Stimulated activated CD8-positive, alpha-beta memory T cell treated with anti-CD3 and anti-CD28 coated beads, Interleukin-15, amount 100 ng/mL, for 48 hours (primary cell): ENCODE data around the gene MTM1.

ENCODE experiments used
- DNase-seq, 2 donors: peaks; one replicate each; pipeline ENCODE4 v3.0.0-alpha.2; 2020; ENCODE audit warnings: low read depth in 2 of 2

MTM1 gene

DNA sequence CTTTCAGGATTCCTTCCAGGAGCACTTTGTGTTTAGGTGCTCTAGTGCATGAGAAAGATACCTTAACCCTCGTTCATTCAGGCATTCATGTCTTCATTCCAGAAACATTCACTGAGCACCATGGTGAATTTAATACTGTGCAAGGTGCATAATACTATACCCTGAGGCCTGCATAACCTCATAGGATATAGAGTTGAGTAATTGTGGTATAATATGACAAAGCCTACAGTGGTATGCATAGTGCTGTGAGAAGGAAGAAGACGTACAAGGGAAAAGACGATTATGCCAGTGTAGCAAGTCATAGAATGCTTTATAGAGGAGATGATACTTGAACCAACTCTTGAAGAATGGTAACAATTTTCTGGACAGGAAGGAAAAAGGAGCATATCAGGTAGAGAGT lies 34.3 kb downstream of the MTM1 start:
- DNase-seq: no peak

DNA sequence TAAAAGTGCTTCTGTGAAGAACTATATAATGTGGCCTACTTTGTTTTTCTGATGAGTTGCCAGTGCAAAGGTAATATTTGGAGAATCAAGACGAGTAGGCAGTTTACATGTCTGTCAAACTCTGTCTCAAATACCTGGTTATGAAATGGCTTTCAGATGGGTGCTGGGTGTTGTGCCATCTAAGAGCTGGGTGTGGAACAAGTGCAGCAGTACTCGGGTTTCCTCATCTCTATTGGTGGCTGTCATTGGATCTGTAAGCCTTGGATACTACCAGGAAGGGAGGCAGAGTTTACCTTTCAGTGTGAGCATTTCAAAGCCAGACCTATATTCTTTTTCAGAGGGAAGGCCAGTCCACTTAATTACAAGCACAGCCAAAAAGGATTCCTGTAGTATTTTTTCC lies 37.2 kb downstream of the MTM1 start:
- DNase-seq: no peak

DNA sequence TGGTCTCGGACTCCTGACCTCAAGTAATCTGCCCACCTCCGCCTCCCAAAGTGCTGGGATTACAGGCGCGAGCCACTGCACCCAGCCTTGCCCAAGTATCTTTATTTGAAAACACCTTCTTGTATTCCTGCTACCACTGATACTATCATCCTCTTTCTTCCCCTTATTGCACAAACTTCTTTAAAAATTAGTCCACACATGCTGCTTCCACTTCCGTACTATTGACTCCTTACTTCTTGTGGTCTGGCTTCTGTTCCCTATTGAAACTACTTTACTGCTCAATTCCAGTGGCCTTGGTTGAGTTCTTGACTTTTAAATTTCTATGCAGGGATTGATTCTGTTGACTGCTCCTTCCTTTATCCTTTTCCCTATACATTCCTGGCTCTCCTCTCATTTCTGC lies 38.8 kb downstream of the MTM1 start:
- DNase-seq: no peak

DNA sequence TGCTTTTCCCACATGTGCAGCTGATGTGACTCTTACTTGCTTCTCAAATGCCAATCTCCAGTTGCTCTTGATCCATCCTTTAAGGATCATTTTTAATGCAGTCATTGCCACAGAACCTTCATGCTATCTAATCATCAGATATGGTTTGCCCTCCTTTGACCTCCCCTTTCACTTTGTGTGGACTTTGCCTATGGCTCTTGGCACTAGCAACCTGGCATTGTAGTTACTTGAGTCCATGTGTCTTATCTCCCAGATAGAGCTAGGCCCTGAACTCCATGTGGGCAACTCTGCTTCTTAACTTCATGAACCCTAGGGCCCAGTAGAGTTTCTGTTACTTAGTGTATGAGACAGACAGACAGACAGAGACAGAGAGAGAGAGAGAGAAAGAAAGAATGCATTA lies 41.6 kb downstream of the MTM1 start:
- no peak for DNase-seq

DNA sequence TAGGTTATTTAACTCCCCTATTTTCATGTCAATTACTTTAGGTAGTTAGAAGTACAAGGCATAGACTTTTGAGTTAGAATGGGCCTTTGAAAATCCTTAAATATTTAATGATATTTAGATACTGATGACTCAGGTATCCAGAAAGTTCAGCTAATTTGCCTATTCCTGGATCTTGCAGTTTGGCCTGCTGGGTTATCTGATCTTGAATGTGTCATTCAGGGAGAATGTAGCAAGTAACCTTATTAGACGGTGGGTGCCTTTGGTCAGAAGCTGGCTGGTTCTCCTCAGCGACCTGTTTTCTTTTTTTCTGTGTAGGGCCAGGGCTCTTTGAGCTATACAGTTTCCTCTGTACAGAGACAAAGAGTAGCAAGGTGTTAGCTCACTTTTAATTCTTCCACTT lies 42.0 kb downstream of the MTM1 start:
- no peak for DNase-seq

DNA sequence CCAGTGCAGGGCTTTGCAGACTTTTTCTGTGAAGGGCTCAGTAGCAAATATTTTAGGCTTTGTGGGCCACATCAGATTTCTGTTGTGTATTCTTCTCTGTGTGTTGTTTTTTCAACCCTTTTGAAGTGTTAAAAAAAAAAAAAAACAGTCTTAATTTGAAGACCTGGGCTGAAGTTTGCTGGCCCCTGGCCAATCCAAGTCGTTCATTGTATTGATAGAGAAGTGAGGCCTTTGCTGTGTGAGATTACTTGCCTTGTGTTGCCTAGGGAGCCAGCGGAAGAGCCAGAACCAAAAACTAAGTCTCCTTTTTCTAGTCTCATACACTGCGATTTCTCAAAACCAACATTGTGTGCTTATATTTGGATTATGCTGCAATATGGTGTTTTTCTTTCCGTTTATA lies 46.9 kb downstream of the MTM1 start:
- DNase-seq: no peak

DNA sequence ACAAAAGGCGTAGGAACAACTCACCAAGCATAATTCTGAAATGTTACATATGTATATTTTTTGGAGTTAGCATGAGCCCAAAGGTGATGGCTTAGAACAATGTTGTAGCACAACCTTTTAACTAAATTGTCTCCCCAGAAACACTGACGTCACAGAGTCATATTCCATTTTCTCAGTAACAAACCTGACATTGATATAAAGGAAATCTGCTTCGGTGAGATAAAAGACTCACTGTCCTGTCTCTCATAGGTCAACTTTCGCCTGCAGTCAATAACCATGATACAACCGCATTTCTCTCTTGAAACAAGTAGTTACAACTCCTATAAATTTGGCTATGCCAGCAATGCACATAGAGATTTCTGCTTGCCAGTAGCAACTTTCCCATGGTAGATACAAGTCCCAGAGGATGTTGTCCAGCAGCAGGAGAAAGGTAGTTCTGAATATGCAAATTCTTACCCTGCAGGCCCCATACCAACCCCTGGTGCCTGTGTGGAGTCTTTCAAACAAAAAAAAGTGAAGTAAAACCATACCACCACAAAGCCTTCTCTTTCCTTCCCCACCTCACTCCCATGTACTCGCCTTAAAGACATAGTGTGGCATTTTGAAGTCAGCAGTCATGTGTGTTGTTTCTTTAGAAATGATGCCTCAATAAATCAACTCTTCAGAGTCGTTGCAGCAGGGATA lies 47.9 kb downstream of the MTM1 start:
- DNase-seq: no peak

DNA sequence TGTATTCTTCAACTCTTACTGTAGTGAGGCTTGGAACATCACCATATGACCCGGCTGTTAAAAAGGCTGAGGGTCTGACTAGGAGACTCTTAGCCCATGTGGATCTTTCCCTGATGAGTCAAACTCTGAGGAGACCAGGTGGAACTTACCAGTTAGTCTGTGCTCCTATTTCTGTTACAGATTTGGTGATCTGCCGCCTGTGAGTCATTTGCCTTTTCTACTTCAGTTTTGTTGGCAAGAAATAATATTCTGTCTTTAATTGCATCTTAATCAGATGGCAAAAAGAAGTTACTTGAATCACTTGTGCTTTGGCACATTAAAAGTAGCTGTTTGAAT lies 48.4 kb downstream of the MTM1 start:
- DNase-seq: no peak

DNA sequence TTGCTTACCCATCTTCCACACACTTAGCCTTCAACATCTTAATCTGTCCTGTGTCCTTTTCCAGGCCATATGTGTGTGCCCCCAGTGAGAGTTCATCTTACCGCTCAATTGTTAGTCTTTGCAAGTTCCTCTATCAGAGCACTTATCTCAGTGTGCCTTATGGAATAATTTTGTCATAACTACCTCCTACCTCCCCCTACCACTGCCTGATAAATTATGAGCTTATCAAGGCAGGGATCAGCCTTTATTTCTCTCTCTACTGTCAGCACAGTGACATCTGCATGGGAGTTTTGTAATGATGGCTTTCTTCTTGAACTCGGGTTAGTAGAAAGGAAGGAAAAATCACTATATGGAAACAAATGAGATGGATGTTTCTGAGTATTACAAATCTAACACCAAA lies 53.2 kb downstream of the MTM1 start:
- DNase-seq: no peak

DNA sequence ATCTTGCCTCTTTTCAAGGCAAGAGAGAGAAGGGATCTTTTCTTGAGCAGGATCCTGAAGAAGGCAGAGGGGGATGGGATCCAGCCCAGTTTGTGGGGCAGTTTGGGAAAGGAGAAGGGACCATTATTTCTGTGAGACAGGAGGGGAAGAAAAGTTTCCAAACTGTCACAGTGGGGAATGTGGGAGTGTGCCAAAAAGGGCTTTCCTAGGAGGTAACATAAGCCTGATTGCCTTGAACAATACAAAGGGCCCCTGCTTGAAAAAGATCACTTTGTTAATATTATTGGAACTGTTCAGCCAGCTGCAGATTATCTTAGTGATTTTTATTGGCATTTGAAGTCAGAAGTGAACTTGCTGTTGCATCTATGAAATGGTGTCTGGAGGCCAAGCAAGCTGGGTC lies 55.2 kb downstream of the MTM1 start:
- DNase-seq: no peak

DNA sequence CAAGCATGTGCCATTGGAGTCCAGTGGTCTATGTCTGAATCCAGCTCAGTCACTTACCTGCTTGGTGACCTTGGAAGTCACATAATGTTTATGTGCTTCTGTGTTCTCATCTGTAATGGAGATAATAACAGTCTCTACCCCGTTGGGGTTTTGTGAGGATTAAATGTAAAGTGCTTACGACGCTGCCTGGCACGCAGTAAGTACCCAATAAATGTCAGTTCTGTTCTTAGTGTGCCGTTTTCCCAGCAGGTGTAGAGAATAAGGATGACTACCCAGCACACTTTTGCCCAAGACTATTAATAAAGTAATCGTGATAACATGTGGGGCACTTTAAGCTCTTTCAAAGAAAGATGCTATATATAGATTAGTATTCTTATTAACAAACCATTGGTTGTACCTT lies 56.7 kb downstream of the MTM1 start:
- DNase-seq: no peak

DNA sequence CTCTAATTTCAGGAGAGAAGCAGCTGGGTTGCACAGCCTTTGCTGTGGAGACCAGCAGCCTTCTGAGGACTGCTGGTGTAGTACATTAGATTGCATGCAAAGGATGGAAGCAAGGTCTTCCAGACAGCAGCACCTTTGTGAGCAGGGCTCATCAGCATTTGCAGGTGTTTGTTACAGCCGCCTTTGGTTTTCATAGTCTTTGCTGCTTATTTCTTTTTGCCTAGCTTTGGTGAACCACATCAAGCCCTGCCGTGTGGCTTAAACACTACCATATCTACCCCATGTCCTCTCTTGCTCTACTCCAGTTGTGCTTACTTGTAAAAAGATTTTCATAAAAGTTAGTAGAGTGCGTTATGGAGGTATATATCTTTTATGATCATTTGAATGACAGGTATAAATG lies 57.5 kb downstream of the MTM1 start:
- no peak for DNase-seq

DNA sequence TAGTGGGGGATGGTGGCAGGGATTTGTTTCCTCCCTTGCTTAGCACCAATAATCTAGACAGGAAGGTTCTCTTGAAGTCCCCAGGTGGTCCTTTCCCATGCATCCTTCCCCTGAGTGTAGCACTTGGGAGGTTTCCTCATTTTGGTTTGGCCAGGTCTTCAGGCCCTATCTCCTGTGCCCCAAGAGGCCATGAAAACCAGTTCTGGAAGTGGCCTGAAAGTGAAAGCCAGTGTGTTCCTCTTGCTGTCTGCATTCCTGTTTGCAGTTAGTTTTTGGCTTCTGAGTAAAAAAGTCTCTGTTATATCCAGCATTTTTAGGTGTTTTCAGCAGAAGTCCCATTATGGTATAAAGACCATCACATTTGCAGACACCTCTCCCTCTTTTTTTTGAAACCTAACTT lies 59.5 kb downstream of the MTM1 start:
- no peak for DNase-seq

DNA sequence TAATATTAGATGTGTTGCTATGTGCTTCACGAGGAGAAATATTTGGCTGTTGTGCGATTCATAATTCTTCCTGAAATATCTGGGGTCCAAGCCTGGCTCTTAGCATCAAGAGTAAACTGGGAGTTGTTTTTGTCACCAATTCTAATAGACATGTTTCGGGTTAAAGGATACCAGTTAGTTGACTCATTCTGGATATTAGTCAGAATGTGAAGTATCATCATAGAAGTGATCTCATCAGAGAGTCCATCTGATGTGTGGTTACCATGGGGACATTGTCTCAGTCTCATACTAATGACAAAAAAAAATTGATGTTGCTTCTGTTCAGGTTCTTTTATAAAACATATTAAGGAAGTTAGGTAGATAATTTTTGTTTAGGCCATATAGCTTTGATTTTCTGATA lies 67.5 kb downstream of the MTM1 start:
- no peak for DNase-seq

DNA sequence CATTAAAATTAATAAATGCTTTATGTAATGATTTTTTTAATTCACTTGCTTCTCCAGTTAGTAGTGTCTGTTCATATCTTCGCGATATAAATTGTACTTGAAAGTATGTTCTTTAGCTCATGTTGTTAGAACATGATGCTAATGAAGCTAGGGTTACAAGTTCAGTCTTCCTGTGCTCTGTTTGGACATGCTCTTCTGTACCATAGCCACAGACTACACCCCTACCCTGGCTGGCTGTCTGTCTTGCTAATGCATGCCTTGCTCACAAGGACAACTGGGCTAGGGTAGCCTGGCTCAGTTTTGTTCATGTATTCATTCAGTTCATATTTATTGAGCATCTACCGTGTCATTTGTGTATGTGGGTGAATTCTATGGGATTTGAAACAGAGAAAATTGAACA lies 74.0 kb downstream of the MTM1 start:
- DNase-seq: no peak

DNA sequence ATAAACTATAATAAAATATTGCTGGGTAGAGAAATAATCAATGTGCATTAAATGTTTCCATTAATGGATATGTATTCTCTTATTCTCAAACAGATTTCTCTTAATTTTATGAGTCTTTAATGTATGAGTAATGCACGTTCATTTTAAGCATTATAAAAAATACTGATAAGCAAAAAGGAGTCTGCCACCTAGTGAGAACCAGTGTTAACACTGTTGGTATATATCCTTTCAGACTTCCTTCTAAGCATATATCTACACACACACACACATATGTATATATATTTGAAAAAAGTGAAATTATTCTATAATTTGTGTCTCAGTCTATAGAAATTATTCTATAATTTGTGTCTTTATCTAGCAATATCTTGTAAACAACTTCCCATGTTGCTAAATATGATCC lies 74.8 kb downstream of the MTM1 start:
- no peak for DNase-seq

DNA sequence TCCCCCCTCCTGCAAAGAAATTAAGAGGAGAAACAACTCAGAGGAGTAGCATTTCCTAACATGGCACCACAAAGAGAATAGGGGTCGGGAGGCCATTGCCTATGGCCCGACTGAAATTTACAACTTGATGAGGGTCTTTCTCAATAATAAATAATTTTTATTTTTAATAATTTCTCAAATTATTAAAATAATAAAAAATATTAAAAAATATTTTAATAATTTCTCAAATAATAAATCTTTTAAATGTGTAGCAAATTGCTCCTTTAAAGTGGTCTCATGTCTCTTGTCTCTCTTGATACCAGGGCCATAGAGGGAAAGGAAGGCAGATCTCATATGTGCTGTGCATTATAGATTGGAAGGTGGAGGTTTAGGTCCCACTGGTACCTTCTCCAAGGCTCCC lies 75.5 kb downstream of the MTM1 start:
- DNase-seq: no peak

DNA sequence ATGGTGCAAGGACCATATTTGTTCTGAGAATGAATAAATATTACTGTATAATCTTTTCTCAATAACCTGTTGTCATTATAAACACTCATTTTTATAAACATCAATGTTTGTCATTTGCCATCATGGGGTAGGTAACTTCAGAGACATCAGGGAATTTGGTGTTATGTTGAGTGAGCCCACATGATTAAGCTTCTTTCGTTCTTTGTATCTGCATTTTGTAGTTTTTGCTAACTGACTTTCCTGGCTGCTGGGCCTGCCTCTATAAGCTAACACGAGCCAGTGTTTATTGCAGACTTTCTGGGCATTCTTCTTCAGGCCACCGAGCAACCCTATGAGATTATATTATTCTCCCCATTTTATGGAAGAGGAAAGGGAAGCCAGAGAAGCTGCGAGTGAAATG lies 76.0 kb downstream of the MTM1 start:
- no peak for DNase-seq

DNA sequence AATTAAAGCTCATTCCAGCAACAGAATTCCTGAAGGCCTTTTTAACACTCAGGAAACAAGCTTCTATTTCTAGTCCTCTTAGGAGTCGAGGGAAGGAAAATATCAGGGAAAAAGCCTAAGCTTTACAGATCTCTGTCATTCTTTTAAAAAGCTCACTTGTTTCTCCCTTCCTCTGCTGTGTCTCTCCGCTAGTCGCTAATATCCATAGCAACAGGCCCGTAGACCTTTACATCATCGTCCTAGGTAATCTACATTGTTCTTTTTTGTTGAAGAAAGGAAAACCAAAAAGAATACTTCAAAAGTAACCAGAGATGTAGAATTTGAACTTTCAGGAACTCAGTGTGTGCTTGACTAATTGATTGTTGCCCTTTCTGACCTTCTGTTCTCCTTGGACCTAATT lies 78.9 kb downstream of the MTM1 start:
- no peak for DNase-seq

DNA sequence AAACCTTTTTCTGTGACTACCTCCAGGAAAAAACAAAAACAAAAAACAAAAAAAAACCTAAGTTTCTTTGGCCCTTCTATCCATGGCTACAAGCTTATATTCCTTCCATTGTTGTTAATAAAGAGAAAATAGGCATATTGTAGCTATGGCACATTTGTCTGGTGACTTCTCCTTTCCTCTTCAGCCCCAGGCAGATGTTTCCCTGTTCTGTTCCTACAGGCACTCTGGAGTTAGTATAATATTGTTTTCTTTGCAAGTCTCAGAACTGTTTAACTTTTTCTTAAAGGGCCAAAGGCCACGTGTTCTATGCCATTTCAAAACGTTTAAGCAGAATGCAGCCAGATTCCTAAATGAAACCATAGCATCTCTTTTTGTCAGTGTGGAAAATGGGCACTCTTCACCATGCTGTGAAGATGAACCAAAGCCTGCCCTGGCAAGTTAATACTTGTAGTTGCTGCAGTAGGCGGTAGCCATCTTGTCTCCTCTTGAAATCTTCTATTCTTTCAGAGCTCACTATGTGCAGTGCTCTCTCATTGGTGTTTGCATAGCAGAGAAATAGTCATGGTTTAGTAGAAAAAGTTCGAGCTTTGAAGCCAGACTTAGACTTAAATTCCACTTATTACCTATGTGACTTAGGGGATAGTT lies 80.0 kb downstream of the MTM1 start:
- DNase-seq: no peak

DNA sequence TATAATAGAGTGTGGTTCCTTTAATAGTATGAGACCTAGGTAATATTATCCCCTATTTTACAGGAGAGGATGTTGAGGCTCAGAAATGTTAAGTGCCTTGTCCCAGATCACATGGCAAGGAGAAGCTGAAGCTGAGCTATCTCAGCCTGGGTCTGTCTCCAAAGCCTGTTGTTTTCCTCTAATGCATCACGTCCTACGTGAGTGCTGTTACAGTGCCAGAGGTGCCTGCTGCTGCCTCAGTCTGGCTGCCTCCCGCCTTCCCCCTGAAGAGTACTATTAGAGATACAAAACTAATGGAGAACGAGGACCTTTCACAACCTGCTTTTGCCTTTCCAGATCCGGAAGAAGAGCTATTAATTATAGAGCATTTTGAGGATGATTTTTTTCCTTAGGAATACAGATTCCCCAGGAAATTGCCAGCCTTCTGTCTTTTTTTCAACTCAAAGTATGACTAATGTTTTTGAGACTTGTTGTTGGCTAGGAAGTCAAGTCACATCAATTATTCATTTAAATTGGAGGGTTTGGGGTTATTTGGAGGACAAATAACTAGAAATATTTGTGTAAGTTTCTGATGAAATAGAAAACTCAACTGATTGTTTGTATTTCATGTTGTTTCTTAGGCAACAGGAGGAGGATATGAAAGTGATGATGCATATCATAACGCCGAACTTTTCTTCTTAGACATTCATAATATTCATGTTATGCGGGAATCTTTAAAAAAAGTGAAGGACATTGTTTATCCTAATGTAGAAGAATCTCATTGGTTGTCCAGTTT lies 80.9 kb downstream of the MTM1 start:
- no peak for DNase-seq

DNA sequence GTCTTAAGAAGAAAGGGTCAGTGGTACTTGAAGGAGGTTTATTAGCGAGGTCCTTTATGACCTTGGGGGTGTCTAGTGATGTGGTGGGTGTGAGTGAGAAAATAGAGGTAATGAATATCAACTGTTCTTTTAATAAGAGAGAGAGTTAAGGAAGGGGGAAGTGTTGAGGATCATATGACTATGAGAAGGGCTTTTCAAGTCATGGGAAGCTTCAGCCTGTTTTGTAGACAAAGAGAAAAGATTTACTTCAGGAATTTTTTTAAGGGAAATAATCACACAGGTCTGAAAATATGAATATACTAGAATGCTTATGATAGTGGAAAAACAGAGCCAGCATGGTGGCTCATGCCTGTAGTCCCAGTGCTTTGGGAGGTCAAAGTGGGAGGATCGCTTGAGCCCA lies 83.5 kb downstream of the MTM1 start:
- DNase-seq: no peak

DNA sequence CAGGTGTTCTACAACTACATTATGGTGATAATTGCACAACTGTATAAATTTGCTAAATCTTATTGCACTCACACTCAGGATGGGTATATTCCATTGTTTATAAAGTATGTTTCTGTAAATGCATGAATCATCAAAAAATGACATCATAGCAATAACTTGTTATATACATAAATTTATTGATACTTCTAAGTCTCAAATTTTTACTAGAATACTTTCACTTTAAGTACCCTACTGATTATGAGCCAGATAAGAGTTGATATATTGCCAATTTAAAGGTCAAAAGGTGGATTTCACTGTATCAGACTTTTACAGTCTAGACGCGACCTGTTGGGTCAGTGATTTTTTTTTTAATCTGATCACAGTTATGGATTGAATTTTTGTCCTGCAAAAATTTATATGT lies 87.4 kb downstream of the MTM1 start:
- DNase-seq: no peak
